HG02852 (cell line): ENCODE measurements around the gene SHISAL2A.
"Not testable (repeated sequence)": the region's sequence is repeated elsewhere in the genome, so short reads cannot be mapped to it uniquely, and the experiment has no call there.

ENCODE experiments used
- ATAC-seq: cut with Tn5 transposase; IDR thresholded peaks from one replicate; pipeline ENCODE4 v1.9.1; 2021; ENCODE audit warnings: mild to moderate bottlenecking, moderate library complexity; ENCODE audit not compliant: unreplicated experiment

SHISAL2A gene

DNA sequence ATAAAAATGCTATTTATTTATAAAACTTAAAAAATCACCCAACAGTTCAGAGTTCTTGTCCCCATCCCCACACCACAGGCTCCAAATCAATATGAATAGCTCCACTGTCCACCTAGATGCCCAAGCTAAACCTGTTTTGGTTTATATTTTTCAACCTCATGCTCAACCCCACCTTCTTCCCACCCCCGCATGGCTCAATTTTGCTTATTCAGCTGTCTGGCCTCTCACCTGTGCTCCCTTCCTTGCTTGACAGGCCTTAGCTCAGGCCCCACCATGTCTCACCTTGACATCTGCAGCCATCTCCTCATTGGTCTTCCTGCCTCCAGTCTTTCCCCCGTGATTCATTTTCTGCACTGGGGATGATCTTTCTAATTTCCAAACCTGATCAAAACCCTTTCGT, 47.4 kb downstream of the SHISAL2A start:
- no peak for ATAC-seq

DNA sequence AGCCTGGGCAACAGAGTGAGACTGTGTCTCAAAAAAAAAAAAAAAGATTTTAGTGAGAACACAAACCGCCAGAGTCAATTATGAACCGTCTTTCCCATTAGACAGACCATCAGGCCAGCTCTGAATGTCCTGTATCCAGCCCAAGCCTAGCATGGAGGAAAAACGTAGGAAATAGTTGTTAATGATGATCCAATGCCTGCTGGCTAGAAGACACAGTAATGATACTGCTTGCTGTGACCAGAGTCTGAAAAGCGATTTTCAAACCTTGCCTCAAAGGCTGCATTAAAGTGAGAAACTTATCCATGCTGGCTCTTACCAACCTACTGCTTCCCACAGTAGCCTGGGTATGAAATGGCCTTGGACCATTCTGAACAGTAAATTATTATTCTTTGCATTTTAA, 48.2 kb downstream of the SHISAL2A start:
- no peak for ATAC-seq

DNA sequence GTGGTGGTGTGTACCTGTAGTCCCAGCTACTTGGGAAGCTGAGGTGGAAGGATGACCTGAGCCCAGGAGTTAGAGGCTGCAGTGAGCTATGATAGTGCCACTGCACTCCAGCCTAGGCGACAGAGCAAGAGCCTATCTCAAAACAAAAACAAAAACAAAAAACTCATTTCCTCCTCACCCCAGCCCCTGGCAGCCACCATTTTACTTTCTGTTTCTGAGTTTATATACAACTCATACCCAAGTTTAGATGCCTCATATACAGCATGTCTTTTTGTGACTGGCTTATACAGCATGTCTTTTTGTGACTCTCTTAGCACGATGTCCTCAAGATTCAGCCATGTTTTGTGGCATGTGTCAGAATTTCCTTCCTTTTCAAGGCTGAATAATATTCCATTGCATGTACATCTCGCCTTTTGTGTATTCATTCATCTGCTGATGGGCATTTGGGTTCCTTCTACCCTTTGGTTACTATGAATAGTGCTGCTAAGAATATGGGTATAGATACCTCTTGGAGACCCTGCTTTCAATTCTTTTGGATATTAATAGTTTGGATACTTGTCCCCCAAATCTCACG, 50.5 kb downstream of the SHISAL2A start:
- ATAC-seq, result no peak

DNA sequence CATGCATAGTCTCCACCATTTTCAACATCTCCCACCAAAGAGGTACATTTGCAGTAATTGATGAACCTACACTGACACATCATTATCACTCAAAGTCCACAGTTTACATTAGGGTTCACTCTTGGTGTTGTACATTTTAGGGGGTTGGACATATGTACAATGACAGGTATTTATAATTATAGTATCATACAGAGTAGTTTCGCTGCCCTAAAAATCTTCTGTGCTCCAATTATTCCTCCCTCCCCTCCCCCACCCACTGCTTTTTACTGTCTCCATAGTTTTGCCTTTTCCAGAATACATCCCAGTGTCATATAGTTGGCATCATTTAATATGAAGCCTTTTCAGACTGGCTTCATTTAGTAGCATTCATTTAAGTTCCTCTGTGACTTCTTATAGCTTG, 51.6 kb downstream of the SHISAL2A start:
- no peak for ATAC-seq

DNA sequence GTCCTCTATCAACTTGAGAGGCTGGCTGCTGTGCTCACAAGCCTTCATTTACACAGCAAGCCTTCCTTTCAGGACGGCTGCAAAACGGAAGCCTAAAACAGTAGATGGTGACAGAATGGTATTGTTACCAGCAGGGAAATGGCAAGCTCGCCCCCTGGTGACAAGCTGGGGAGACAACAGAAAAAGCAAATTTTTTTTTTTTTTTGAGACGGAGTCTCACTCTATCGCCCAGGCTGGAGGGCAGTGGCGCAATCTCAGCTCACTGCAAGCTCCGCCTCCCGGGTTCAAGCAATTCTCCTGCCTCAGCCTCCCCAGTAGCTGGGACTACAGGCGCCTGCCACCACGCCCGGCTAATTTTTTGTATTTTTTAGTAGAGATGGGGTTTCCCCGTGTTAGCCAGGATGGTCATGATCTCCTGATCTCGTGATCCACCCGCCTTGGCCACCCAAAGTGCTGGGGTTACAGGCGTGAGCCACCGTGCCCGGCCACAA, 53.3 kb downstream of the SHISAL2A start:
- peak; percentile 68 for ATAC-seq

DNA sequence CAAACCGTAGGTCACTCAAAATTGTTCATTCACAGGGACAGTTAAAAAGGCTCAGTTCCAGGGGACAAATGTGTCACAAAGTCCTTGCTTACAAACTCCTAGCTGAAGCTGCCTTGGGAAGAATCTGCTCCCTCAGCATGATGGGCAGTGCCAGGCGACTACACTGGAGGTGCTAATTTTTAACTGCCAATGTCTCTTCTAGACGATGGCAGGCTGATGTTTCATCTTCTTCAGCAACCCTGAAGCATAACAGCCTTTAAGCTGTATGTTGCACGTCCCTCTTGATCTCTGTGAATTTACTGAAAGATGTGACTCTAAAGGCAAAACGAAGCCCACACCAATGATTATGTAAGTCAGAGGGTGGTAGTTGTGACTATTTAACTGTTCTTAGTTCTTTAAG, 53.9 kb downstream of the SHISAL2A start:
- ATAC-seq, result no peak

DNA sequence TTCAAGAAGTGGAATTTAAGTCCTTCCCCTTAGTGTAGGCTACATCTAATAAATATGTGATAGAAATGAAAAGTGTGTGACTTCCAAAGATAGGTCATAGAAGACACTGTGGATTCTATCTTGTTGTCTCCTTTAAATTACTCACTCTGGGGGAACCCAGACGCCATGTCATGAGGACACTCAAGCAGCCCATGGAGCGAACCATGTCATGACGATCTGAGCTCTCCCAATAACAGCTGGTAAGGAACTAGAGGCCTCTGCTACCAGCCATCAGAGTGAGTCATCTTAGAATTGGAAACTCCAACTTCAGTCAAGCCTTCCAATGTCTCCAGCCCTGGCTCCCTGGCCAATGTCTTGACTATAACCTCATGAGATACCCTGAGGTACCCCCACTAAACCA, 58.9 kb downstream of the SHISAL2A start:
- ATAC-seq, result no peak

DNA sequence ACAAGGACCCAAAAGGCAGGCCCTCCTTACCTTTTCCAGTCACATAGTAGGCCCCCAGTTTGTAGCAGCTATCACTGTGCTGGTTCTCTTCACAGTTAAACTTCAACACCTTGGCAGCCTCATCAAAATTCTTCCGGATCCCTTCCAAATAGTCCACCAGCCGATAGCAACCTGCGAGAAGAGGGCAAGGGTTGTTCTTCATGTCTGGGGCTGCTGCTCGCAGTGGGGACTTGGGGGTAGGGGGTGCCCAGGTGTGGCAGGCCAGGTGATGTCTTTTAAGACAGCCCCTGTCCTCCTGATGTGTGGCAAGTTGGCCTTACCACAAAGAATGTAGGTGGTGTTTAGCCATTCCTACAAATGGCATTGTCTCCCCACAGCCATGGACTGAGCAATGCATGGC, 59.7 kb downstream of the SHISAL2A start:
- no peak for ATAC-seq

DNA sequence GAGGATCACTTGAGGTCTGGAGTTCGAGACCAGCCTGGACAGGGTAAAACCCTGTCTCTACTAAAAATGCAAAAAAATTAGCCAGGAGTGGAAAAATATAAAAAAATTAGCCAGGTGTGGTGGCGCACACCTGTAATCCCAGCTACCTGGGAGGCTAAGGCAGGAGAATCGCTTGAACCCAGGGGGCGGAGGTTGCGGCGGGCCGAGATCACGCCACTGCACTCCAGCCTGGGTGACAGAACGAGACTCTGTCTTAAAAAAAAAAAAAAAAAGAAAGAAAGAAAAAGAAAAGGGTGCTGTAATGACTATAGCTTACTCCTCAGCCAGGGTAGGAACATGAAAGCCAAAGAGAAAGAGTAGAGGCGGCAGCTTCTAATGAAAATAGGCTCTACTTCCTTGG, 60.4 kb downstream of the SHISAL2A start:
- not testable (repeated sequence) for ATAC-seq

DNA sequence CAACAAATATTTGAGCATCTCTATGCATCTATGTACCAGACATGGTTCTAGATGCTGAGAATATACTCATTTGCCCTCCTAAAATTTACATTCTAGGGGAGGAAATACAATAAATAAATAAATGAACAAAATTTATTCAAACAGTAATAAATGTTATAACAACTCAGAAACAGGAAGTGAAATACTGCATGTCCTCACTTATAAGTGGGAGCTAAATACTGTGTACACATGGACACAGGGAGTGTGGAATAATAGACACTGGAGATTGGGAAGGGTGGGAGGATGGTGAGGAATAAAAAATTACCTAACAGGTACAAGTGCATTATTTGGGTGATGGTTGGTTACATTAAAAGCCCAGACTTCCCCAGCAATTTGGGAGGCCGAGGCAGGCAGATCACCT, 60.9 kb downstream of the SHISAL2A start:
- no peak for ATAC-seq

DNA sequence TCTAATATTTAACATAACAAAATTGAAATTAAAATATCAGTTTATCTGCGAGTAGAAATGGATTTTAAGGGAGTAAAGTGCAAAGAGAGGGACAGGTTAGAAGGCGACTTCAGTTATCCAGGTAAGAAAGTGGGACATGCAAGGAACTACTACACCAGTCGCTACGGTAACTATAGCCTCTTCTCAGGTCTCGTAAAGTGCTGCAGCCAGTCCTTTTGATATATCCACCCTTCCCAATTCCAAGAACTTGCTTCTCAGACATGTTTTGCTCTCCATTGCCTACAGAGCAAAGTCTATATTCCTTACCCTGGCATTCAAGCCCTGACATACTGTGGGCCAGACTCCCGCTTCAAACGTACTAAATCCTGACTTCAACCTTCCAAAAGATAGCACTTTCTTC, 62.7 kb downstream of the SHISAL2A start:
- no peak for ATAC-seq

DNA sequence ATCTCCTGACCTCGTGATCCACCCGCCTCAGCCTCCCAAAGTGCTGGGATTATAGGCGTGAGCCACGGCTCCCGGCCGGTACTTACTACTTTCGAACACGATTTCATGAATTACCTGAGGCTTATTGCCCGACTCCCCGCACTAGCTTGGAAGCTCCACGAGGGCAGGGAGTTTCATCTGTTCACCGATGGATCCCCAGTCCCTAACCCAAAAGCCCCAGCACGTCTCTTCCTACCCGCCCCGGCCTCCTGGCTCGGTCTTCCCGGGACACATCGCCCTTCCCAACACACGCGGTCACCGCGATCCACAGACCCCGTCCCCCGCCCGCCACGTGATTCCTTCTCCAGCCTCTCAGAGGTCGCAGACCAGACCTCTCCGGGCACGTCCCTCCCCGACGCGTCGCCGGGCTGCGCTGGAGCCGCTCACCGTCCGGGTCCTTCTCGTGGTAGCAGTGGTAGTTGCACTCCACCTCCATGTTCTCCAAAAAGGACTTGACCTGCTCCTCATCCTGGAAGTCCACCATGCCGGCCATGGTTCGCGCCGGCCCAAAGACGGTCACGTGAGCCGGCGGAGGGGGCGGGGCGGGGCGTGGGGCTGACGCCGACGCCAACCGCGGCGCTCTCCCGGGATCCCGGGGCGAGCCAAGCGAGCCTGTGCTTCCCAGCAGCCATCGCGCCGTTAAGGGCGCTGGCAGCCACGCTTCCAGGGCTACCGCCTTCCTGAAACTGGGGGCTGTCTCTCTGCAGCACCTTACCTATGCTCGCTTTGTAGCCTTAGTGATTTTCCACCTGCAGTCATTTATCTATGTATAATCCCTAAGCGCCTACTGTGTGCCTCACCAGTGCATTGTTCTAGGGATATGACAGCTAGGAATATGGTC, 65.1 kb downstream of the SHISAL2A start, which contains the start of gene COA7:
TSS of gene COA7 (minus strand) at position 553 of the 880 bp plus-strand sequence. CDS start at position 532, 21 bp downstream.
- ATAC-seq, result peak; percentile 44

DNA sequence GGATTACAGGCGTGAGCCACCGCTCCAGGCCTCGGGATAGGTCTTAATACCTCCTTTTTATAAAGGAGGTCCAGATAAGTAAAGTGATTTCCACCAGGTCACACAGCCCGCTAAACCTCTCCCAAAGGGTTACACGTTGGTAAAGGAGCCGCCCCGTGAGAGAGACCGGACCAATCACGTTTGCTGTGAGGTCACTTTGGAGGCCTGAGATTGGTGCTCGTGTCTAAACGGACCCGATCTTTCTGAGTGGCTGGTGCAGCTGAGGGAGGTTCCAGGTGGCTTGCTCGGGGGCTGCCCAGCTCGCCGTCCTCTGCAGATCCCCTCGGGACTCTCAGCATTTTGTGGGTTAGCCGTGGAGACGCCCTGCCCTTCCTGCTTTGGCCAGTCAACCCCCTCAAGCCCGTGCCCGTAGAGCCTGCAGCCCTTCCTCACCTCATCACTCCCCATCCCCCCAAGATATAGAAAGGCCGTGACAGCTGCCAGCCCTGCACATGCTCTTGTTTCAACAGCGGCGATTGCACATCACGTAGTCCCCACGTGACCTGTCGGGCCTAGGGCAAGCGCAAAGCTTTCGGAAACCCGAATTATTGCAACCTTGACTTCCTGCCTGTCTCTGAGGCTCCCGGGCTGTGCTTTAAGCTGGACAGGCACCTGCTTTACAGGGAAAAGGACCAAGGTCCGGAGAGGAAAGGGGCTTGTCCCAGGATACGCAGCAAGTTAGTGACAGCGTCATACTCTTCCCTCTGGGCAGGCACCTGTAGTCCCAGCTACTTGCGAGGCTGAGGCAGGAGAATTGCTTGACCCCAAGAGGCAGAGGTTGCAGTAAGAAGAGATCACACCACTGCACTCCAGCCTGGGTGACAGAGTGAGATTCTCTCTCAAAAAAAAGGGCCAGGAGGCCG, 70.2 kb downstream of the SHISAL2A start:
- peak; percentile 91 for ATAC-seq

DNA sequence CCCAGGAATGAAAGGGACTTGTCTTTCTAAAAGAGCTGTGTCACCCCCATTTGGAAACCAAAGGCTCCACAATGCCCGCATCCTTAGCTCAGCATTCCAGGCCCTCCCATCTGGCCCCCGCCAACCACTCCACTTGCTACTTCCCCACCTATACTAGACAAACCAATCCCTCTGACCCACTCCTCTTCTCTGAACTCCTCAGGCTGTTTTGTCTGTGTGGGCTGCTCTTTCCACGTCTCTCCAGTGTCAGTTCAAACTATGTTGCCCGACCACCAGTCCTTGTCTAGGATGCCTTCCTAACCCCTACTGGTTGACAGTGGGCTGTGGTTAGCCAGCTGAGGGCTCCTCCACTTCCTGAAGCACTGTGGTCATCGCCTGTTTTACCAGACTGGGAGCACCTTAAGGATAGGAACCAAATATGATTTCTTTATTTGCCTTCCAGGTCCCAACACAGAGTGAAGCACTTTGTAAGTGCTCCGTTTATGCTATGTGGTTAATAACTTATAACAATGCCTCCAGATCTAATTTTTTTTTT, 73.2 kb downstream of the SHISAL2A start:
- no peak for ATAC-seq
